ENCODE measurements around the gene SLMAP.

DNA sequence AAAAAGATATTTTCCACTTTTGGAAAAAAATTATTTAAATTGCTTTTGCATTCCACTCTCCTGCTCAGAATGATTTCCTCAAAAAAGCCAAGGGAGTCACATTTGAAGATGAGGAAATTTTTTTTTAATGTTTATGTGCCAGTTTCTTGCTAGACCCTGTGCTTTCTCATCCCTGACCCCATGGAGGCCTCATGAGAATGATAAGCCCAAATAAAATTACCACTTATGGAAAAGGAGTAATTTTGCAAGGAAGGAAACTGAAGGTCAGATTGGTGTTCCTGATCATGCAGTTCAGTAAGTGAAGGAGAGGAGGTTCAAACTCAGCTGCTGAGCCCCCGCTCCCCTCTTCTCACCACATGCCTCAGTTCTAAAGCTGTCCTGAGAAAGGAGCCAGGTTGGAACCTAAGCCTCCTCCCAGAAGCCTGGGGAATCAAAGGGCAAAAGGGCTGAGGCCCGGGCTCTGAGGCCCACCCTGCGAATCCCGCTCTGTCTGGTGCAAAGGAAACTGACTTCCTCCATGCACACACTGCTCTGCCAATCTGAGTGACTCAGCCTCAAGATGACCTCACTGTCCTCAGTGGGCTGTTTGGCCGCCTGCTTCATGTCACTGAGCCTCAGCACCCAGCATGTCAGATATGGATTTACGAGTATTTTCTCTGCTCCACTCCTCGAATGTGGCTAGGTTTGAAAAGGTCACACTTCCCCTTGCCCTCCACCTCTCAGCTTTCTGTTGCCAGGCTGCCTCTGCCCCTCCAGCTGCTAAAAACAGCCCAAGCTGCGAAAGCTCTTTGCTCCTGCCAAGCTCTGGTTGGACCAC, 195.2 kb downstream of the SLMAP start:
- TF ChIP-seq, protein P1, sequence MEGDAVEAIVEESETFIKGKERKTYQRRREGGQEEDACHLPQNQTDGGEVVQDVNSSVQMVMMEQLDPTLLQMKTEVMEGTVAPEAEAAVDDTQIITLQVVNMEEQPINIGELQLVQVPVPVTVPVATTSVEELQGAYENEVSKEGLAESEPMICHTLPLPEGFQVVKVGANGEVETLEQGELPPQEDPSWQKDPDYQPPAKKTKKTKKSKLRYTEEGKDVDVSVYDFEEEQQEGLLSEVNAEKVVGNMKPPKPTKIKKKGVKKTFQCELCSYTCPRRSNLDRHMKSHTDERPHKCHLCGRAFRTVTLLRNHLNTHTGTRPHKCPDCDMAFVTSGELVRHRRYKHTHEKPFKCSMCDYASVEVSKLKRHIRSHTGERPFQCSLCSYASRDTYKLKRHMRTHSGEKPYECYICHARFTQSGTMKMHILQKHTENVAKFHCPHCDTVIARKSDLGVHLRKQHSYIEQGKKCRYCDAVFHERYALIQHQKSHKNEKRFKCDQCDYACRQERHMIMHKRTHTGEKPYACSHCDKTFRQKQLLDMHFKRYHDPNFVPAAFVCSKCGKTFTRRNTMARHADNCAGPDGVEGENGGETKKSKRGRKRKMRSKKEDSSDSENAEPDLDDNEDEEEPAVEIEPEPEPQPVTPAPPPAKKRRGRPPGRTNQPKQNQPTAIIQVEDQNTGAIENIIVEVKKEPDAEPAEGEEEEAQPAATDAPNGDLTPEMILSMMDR (IDR thresholded peaks at IDR 0.05; ENCODE audit: insufficient read depth, low read length), result no peak
- TF ChIP-seq, protein P2, sequence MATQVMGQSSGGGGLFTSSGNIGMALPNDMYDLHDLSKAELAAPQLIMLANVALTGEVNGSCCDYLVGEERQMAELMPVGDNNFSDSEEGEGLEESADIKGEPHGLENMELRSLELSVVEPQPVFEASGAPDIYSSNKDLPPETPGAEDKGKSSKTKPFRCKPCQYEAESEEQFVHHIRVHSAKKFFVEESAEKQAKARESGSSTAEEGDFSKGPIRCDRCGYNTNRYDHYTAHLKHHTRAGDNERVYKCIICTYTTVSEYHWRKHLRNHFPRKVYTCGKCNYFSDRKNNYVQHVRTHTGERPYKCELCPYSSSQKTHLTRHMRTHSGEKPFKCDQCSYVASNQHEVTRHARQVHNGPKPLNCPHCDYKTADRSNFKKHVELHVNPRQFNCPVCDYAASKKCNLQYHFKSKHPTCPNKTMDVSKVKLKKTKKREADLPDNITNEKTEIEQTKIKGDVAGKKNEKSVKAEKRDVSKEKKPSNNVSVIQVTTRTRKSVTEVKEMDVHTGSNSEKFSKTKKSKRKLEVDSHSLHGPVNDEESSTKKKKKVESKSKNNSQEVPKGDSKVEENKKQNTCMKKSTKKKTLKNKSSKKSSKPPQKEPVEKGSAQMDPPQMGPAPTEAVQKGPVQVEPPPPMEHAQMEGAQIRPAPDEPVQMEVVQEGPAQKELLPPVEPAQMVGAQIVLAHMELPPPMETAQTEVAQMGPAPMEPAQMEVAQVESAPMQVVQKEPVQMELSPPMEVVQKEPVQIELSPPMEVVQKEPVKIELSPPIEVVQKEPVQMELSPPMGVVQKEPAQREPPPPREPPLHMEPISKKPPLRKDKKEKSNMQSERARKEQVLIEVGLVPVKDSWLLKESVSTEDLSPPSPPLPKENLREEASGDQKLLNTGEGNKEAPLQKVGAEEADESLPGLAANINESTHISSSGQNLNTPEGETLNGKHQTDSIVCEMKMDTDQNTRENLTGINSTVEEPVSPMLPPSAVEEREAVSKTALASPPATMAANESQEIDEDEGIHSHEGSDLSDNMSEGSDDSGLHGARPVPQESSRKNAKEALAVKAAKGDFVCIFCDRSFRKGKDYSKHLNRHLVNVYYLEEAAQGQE (IDR thresholded peaks at IDR 0.05; ENCODE audit: insufficient replicate concordance, low read depth), result no peak
- TF ChIP-seq SPI1 (IDR thresholded peaks at IDR 0.05; ENCODE audit: borderline replicate concordance, low read depth) (no peak), POLR2AphosphoS5 (IDR thresholded peaks at IDR 0.05; ENCODE audit: low read depth) (no peak), GABPA (IDR thresholded peaks at IDR 0.05; ENCODE audit: low read depth) (no peak)

Data from HL-60 (cell line).